Kidney epithelial cell (primary cell): ENCODE data around the gene PAQR9. TPM values are rescaled to one million over a fixed set of nuclear protein-coding genes. Genes with fewer than 3 reads are reported as not detected.

Experiments used
- DNase-seq: peaks from one replicate; pipeline ENCODE4 v3.0.0-alpha.2; 2010; ENCODE audit warnings: low read depth
- H3K27me3 ChIP-seq: 2 replicates; pipeline ENCODE4 v1.6.0; 2011; ENCODE audit warnings: low read length; ENCODE audit not compliant: control insufficient read depth, insufficient read depth
- H3K36me3 ChIP-seq: 2 replicates; pipeline ENCODE4 v1.5.1; 2011; ENCODE audit warnings: low read length; ENCODE audit not compliant: control insufficient read depth, insufficient read depth
- H3K4me3 ChIP-seq: 2 replicates; pipeline ENCODE4 v1.5.1; 2011; ENCODE audit warnings: low read depth, mild to moderate bottlenecking, control low read depth, low read length
- total RNA-seq: library from RNA; depleted of rRNA; stranded (reverse); fragments of >200 nt; gene quantifications from 2 replicates; pipeline ENCODE4 v1.2.3, GENCODE V29; 2015
- TF ChIP-seq, protein P1 (sequence below): IDR thresholded peaks from 2 replicates; pipeline ENCODE4 v1.5.1; 2011; ENCODE audit warnings: mild to moderate bottlenecking, moderate library complexity, low read length, control low read depth, inconsistent platforms; ENCODE audit not compliant: insufficient read depth, poor library complexity, severe bottlenecking

The PAQR9 gene
- total RNA-seq, 1 donor from 2014 or later: 0.08 TPM

DNA sequence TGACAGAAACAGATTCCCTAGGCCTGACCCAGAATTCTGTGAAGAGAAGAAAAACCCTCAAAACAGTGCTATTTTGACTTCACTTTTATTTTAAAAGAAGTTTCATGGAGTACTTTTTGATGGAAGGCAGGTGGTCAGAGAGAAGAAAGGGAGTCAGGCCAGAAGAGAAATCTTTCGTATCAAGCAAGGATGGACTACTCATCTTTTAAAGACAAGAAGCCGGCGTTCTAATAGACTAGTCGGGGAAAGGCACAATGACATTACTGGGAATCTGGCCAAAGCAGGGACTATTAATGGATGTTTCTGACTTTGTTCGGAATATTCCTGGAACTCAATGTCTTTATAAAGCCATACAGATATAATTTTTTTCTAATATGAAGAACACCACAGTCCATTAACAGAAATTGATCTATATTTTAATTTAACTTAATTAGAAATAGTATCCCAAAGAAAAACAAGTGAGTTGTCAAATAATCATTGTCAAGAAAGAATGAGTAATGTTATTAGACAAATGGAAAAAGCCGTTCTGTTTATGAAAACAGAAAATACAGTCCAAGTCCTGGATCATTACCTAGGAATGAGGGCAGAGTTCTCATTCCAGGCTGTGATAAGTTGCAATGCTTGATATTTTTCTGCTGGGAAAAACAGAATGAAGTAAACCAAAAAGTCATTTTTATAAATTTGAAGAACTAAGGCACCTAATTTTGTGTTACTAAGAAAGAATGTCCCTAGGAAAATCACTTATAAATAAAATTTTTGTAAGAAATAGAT, 50.9 kb downstream of the PAQR9 start:
- peaks cover 2% of the 10 kb centered on the region for H3K27me3 ChIP-seq
- TF ChIP-seq, protein P1, sequence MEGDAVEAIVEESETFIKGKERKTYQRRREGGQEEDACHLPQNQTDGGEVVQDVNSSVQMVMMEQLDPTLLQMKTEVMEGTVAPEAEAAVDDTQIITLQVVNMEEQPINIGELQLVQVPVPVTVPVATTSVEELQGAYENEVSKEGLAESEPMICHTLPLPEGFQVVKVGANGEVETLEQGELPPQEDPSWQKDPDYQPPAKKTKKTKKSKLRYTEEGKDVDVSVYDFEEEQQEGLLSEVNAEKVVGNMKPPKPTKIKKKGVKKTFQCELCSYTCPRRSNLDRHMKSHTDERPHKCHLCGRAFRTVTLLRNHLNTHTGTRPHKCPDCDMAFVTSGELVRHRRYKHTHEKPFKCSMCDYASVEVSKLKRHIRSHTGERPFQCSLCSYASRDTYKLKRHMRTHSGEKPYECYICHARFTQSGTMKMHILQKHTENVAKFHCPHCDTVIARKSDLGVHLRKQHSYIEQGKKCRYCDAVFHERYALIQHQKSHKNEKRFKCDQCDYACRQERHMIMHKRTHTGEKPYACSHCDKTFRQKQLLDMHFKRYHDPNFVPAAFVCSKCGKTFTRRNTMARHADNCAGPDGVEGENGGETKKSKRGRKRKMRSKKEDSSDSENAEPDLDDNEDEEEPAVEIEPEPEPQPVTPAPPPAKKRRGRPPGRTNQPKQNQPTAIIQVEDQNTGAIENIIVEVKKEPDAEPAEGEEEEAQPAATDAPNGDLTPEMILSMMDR: no peak
- DNase-seq: no peak
- no peak overlapping the region for H3K4me3 ChIP-seq
- H3K36me3 ChIP-seq: no peaks in the 10 kb centered on the region

Other genes starting within 250 kb of the PAQR9 start
- gene TRPC1, start 239.6 kb downstream of the PAQR9 start, total RNA-seq: 5.6 and 10.3 TPM in 2 replicates
- 1.7 and 3.4 TPM in 2 replicates for gene PCOLCE2, start 74.6 kb downstream of the PAQR9 start, total RNA-seq
- gene U2SURP, start 37.9 kb upstream of the PAQR9 start, total RNA-seq: 56.1 and 60.6 TPM in 2 replicates
- gene CHST2, start 156.1 kb upstream of the PAQR9 start, total RNA-seq: 14.5 and 16.2 TPM in 2 replicates